ENCODE data around the gene CENPF. TPM values are rescaled to one million over a fixed set of nuclear protein-coding genes. Genes with fewer than 3 reads are reported as not detected.

The CENPF gene
- total and polyA plus RNA-seq, 3 donors from 2014 or later, result 7.7 to 30.7 (median 28.1) TPM

GRCh38 chr1:214634267-214634666 lies 31.3 kb downstream of the CENPF start:
- intact Hi-C loops (cut with DNase I; ENCODE audit: low total_unique reads), result no loop called here
- no peaks in the 10 kb centered on the region for H3K4me1 ChIP-seq
- DNase-seq, result no peak
- TF ChIP-seq CTCF (IDR thresholded peaks at IDR 0.05) (no peak), POLR2A (IDR thresholded peaks at IDR 0.05) (no peak)
- H3K27ac ChIP-seq, result no peak overlapping the region
- no peak overlapping the region for H3K4me3 ChIP-seq
- no peaks in the 10 kb centered on the region for H3K9me3 ChIP-seq
- no peaks in the 10 kb centered on the region for H3K36me3 ChIP-seq (ENCODE audit: low read depth, missing control alignments)
- H3K27me3 ChIP-seq, result no peaks in the 10 kb centered on the region

- TF ChIP-seq CTCF (IDR thresholded peaks at IDR 0.05), result no peak
- no peak for TF ChIP-seq POLR2A (IDR thresholded peaks at IDR 0.05)
- no peak overlapping the region for H3K4me3 ChIP-seq
- no peaks in the 10 kb centered on the region for H3K4me1 ChIP-seq
- H3K9me3 ChIP-seq, result no peaks in the 10 kb centered on the region
- intact Hi-C loops (cut with DNase I; ENCODE audit: low total_unique reads), result no loop called here
- no peak overlapping the region for H3K27ac ChIP-seq
- no peak for DNase-seq
- H3K27me3 ChIP-seq, result no peaks in the 10 kb centered on the region
- 87 to 92% methylated on average over 3 of the region's 3 CpGs for WGBS, 2 donors
- no peaks in the 10 kb centered on the region for H3K36me3 ChIP-seq (ENCODE audit: low read depth, missing control alignments)
Observed at GRCh38 chr1:214635086-214635485, 32.1 kb downstream of the CENPF start.

- DNase-seq, result no peak
- H3K27ac ChIP-seq, result no peak overlapping the region
- 89% methylated on average over 4 of the region's 4 CpGs for WGBS, 2 donors
- no peak overlapping the region for H3K4me3 ChIP-seq
- no peaks in the 10 kb centered on the region for H3K36me3 ChIP-seq (ENCODE audit: low read depth, missing control alignments)
- no peaks in the 10 kb centered on the region for H3K4me1 ChIP-seq
- no peak for TF ChIP-seq CTCF (IDR thresholded peaks at IDR 0.05)
- no peak for TF ChIP-seq POLR2A (IDR thresholded peaks at IDR 0.05)
- H3K27me3 ChIP-seq, result no peaks in the 10 kb centered on the region
- no peaks in the 10 kb centered on the region for H3K9me3 ChIP-seq
- intact Hi-C loops (cut with DNase I; ENCODE audit: low total_unique reads), result no loop called here
Observed at GRCh38 chr1:214635506-214635905, 32.5 kb downstream of the CENPF start.

GRCh38 chr1:214636436-214636835 lies 33.4 kb downstream of the CENPF start:
- 93 to 94% methylated on average over 5 of the region's 5 CpGs for WGBS, 2 donors
- intact Hi-C loops (cut with DNase I; ENCODE audit: low total_unique reads), result no loop called here
- Histone ChIP-seq H3K27me3 (no peaks in the 10 kb centered on the region), H3K4me3 (no peak overlapping the region), H3K4me1 (no peaks in the 10 kb centered on the region), H3K9me3 (no peaks in the 10 kb centered on the region), H3K36me3 (ENCODE audit: low read depth, missing control alignments) (no peaks in the 10 kb centered on the region), H3K27ac (no peak overlapping the region)
- no peak for DNase-seq
- TF ChIP-seq POLR2A (IDR thresholded peaks at IDR 0.05) (no peak), CTCF (IDR thresholded peaks at IDR 0.05) (no peak)

- no peak overlapping the region for H3K27ac ChIP-seq
- no peak overlapping the region for H3K4me3 ChIP-seq
- no peaks in the 10 kb centered on the region for H3K36me3 ChIP-seq (ENCODE audit: low read depth, missing control alignments)
- no peaks in the 10 kb centered on the region for H3K4me1 ChIP-seq
- DNase-seq, result no peak
- H3K27me3 ChIP-seq, result no peaks in the 10 kb centered on the region
- intact Hi-C loops (cut with DNase I; ENCODE audit: low total_unique reads), result no loop called here
- TF ChIP-seq CTCF (IDR thresholded peaks at IDR 0.05) (no peak), POLR2A (IDR thresholded peaks at IDR 0.05) (no peak)
- H3K9me3 ChIP-seq, result no peaks in the 10 kb centered on the region
Observed at GRCh38 chr1:214637125-214637524, 34.1 kb downstream of the CENPF start.
